ENCODE measurements around the gene SEH1L.

Gene SEH1L

GRCh38 chr18:13007248-13007560 lies 59.4 kb downstream of the SEH1L start:
- Histone ChIP-seq H3K9me3 (ENCODE audit: control insufficient read depth, low read length) (no peaks in the 10 kb centered on the region), H3K4me3 (ENCODE audit: insufficient read depth, low read depth, low read length) (no peak overlapping the region), H3K27ac (ENCODE audit: insufficient read depth, low read depth, low read length, poor library complexity, severe bottlenecking) (no peak overlapping the region), H3K27me3 (ENCODE audit: control insufficient read depth, insufficient read depth, low read length, poor library complexity, severe bottlenecking) (no peaks in the 10 kb centered on the region), H3K36me3 (ENCODE audit: control insufficient read depth, insufficient read depth, low read length) (peaks cover 18% of the 10 kb centered on the region), H3K4me1 (ENCODE audit: control insufficient read depth, insufficient read depth, low read length) (no peaks in the 10 kb centered on the region)
- 89 to 94% methylated on average over 2 of the region's 2 CpGs for WGBS, 2 experiments

- H3K4me1 ChIP-seq (ENCODE audit: control insufficient read depth, insufficient read depth, low read length), result no peaks in the 10 kb centered on the region
- H3K27me3 ChIP-seq (ENCODE audit: control insufficient read depth, insufficient read depth, low read length, poor library complexity, severe bottlenecking), result no peaks in the 10 kb centered on the region
- H3K36me3 ChIP-seq (ENCODE audit: control insufficient read depth, insufficient read depth, low read length), result peaks cover 48% of the 10 kb centered on the region
- no peak overlapping the region for H3K27ac ChIP-seq (ENCODE audit: insufficient read depth, low read depth, low read length, poor library complexity, severe bottlenecking)
- H3K9me3 ChIP-seq (ENCODE audit: control insufficient read depth, low read length), result no peaks in the 10 kb centered on the region
- no peak overlapping the region for H3K4me3 ChIP-seq (ENCODE audit: insufficient read depth, low read depth, low read length)
- 92 to 94% methylated on average over 5 of the region's 5 CpGs for WGBS, 2 experiments
Observed at GRCh38 chr18:13011719-13012118, 63.9 kb downstream of the SEH1L start.

- Histone ChIP-seq H3K9me3 (ENCODE audit: control insufficient read depth, low read length) (no peaks in the 10 kb centered on the region), H3K27ac (ENCODE audit: insufficient read depth, low read depth, low read length, poor library complexity, severe bottlenecking) (no peak overlapping the region), H3K27me3 (ENCODE audit: control insufficient read depth, insufficient read depth, low read length, poor library complexity, severe bottlenecking) (no peaks in the 10 kb centered on the region), H3K4me3 (ENCODE audit: insufficient read depth, low read depth, low read length) (no peak overlapping the region), H3K4me1 (ENCODE audit: control insufficient read depth, insufficient read depth, low read length) (no peaks in the 10 kb centered on the region), H3K36me3 (ENCODE audit: control insufficient read depth, insufficient read depth, low read length) (peaks cover 45% of the 10 kb centered on the region)
- 92 to 96% methylated on average over 2 of the region's 2 CpGs for WGBS, 2 experiments
Observed at GRCh38 chr18:13014232-13014631, 66.4 kb downstream of the SEH1L start.

- H3K27ac ChIP-seq (ENCODE audit: insufficient read depth, low read depth, low read length, poor library complexity, severe bottlenecking), result no peak overlapping the region
- WGBS, 2 experiments, result 96 to 97% methylated on average over 4 of the region's 4 CpGs
- no peak overlapping the region for H3K4me3 ChIP-seq (ENCODE audit: insufficient read depth, low read depth, low read length)
- H3K36me3 ChIP-seq (ENCODE audit: control insufficient read depth, insufficient read depth, low read length), result peaks cover 44% of the 10 kb centered on the region
- H3K4me1 ChIP-seq (ENCODE audit: control insufficient read depth, insufficient read depth, low read length), result no peaks in the 10 kb centered on the region
- H3K27me3 ChIP-seq (ENCODE audit: control insufficient read depth, insufficient read depth, low read length, poor library complexity, severe bottlenecking), result no peaks in the 10 kb centered on the region
- H3K9me3 ChIP-seq (ENCODE audit: control insufficient read depth, low read length), result no peaks in the 10 kb centered on the region
Observed at GRCh38 chr18:13014818-13015217, 67.0 kb downstream of the SEH1L start.

- H3K27me3 ChIP-seq (ENCODE audit: control insufficient read depth, insufficient read depth, low read length, poor library complexity, severe bottlenecking), result no peaks in the 10 kb centered on the region
- peaks cover 48% of the 10 kb centered on the region for H3K36me3 ChIP-seq (ENCODE audit: control insufficient read depth, insufficient read depth, low read length)
Observed at GRCh38 chr18:13017247-13017875, 69.5 kb downstream of the SEH1L start.

GRCh38 chr18:13018374-13018773 lies 70.6 kb downstream of the SEH1L start:
- WGBS, 2 experiments, result 100% methylated on average over 2 of the region's 2 CpGs
- Histone ChIP-seq H3K4me1 (ENCODE audit: control insufficient read depth, insufficient read depth, low read length) (no peaks in the 10 kb centered on the region), H3K4me3 (ENCODE audit: insufficient read depth, low read depth, low read length) (no peak overlapping the region), H3K27ac (ENCODE audit: insufficient read depth, low read depth, low read length, poor library complexity, severe bottlenecking) (no peak overlapping the region), H3K9me3 (ENCODE audit: control insufficient read depth, low read length) (no peaks in the 10 kb centered on the region), H3K36me3 (ENCODE audit: control insufficient read depth, insufficient read depth, low read length) (peaks cover 47% of the 10 kb centered on the region), H3K27me3 (ENCODE audit: control insufficient read depth, insufficient read depth, low read length, poor library complexity, severe bottlenecking) (no peaks in the 10 kb centered on the region)

More at GRCh38 chr18:13017247-13017875, 69.5 kb downstream of the SEH1L start:
- WGBS, 2 experiments, result 91 to 100% methylated on average over 1 to 2 of the region's 2 CpGs
- Histone ChIP-seq H3K9me3 (ENCODE audit: control insufficient read depth, low read length) (no peaks in the 10 kb centered on the region), H3K4me1 (ENCODE audit: control insufficient read depth, insufficient read depth, low read length) (no peaks in the 10 kb centered on the region), H3K4me3 (ENCODE audit: insufficient read depth, low read depth, low read length) (no peak overlapping the region), H3K27ac (ENCODE audit: insufficient read depth, low read depth, low read length, poor library complexity, severe bottlenecking) (no peak overlapping the region)

GRCh38 chr18:13019301-13019700 lies 71.5 kb downstream of the SEH1L start:
- no peak overlapping the region for H3K27ac ChIP-seq (ENCODE audit: insufficient read depth, low read depth, low read length, poor library complexity, severe bottlenecking)
- no peaks in the 10 kb centered on the region for H3K27me3 ChIP-seq (ENCODE audit: control insufficient read depth, insufficient read depth, low read length, poor library complexity, severe bottlenecking)
- WGBS, 2 experiments, result 100% methylated on average over 1 to 2 of the region's 3 CpGs
- H3K36me3 ChIP-seq (ENCODE audit: control insufficient read depth, insufficient read depth, low read length), result peaks cover 42% of the 10 kb centered on the region
- H3K4me3 ChIP-seq (ENCODE audit: insufficient read depth, low read depth, low read length), result no peak overlapping the region
- no peaks in the 10 kb centered on the region for H3K4me1 ChIP-seq (ENCODE audit: control insufficient read depth, insufficient read depth, low read length)
- no peaks in the 10 kb centered on the region for H3K9me3 ChIP-seq (ENCODE audit: control insufficient read depth, low read length)

GRCh38 chr18:13022644-13023043 lies 74.8 kb downstream of the SEH1L start:
- Histone ChIP-seq H3K36me3 (ENCODE audit: control insufficient read depth, insufficient read depth, low read length) (peaks cover 18% of the 10 kb centered on the region), H3K4me3 (ENCODE audit: insufficient read depth, low read depth, low read length) (no peak overlapping the region), H3K9me3 (ENCODE audit: control insufficient read depth, low read length) (no peaks in the 10 kb centered on the region), H3K27ac (ENCODE audit: insufficient read depth, low read depth, low read length, poor library complexity, severe bottlenecking) (no peak overlapping the region), H3K4me1 (ENCODE audit: control insufficient read depth, insufficient read depth, low read length) (no peaks in the 10 kb centered on the region), H3K27me3 (ENCODE audit: control insufficient read depth, insufficient read depth, low read length, poor library complexity, severe bottlenecking) (no peaks in the 10 kb centered on the region)

GRCh38 chr18:13025233-13025632 lies 77.4 kb downstream of the SEH1L start:
- no peak overlapping the region for H3K4me3 ChIP-seq (ENCODE audit: insufficient read depth, low read depth, low read length)
- H3K36me3 ChIP-seq (ENCODE audit: control insufficient read depth, insufficient read depth, low read length), result peaks cover 14% of the 10 kb centered on the region
- 95 to 96% methylated on average over 2 of the region's 2 CpGs for WGBS, 2 experiments

GRCh38 chr18:13026583-13027270 lies 78.9 kb downstream of the SEH1L start:
- Histone ChIP-seq H3K4me3 (ENCODE audit: insufficient read depth, low read depth, low read length) (no peak overlapping the region), H3K4me1 (ENCODE audit: control insufficient read depth, insufficient read depth, low read length) (no peaks in the 10 kb centered on the region), H3K9me3 (ENCODE audit: control insufficient read depth, low read length) (no peaks in the 10 kb centered on the region), H3K27me3 (ENCODE audit: control insufficient read depth, insufficient read depth, low read length, poor library complexity, severe bottlenecking) (no peaks in the 10 kb centered on the region), H3K36me3 (ENCODE audit: control insufficient read depth, insufficient read depth, low read length) (peaks cover 22% of the 10 kb centered on the region), H3K27ac (ENCODE audit: insufficient read depth, low read depth, low read length, poor library complexity, severe bottlenecking) (no peak overlapping the region)
- 88 to 90% methylated on average over 3 of the region's 3 CpGs for WGBS, 2 experiments

More at GRCh38 chr18:13025233-13025632, 77.4 kb downstream of the SEH1L start:
- no peaks in the 10 kb centered on the region for H3K4me1 ChIP-seq (ENCODE audit: control insufficient read depth, insufficient read depth, low read length)
- no peak overlapping the region for H3K27ac ChIP-seq (ENCODE audit: insufficient read depth, low read depth, low read length, poor library complexity, severe bottlenecking)
- no peaks in the 10 kb centered on the region for H3K9me3 ChIP-seq (ENCODE audit: control insufficient read depth, low read length)
- no peaks in the 10 kb centered on the region for H3K27me3 ChIP-seq (ENCODE audit: control insufficient read depth, insufficient read depth, low read length, poor library complexity, severe bottlenecking)
